Left lung (tissue), 10 donors: ENCODE measurements around the gene RAX2. TPM values are rescaled to one million over a fixed set of nuclear protein-coding genes. Genes with fewer than 3 reads are reported as not detected.
"Not testable (repeated sequence)": the region's sequence is repeated elsewhere in the genome, so short reads cannot be mapped to it uniquely, and the experiment has no call there.

Experiments
- ATAC-seq: fragments of 200-7000 bp; cut with Tn5 transposase; one replicate; pipeline ENCODE4 v1.9.1; 2020; ENCODE audit warnings: moderate library complexity
- DNase-seq, 4 donors: peaks; one replicate each; pipeline ENCODE4 v3.0.0-alpha.2; 2013 to 2020
- H3K27ac ChIP-seq, 2 donors: fragments of 200-600 bp; sonication (generic) in 1 of 2; one replicate each; pipeline versions ENCODE4 v1.5.0 to v1.8.0; 2020 to 2021
- H3K27me3 ChIP-seq, 2 donors: fragments of 200-600 bp; sonication (generic) in 1 of 2; one replicate each; pipeline versions ENCODE4 v1.5.0 to v1.8.0; 2020 to 2021
- H3K36me3 ChIP-seq, 2 donors: fragments of 200-600 bp; sonication (generic) in 1 of 2; one replicate each; pipeline versions ENCODE4 v1.5.0 to v1.8.0; 2020 to 2021
- H3K4me1 ChIP-seq, 2 donors: fragments of 200-600 bp; one replicate each; pipeline ENCODE4 v1.8.0; 2021
- H3K4me3 ChIP-seq, 2 donors: fragments of 200-600 bp; sonication (generic) in 1 of 2; one replicate each; pipeline versions ENCODE4 v1.5.0 to v1.8.0; 2020 to 2021; ENCODE audit warnings: mild to moderate bottlenecking in 1 of 2
- H3K9me3 ChIP-seq, 2 donors: fragments of 200-600 bp; sonication (generic) in 1 of 2; one replicate each; pipeline versions ENCODE4 v1.5.0 to v1.8.0; 2020 to 2021
- CTCF ChIP-seq, 2 donors: fragments of 200-600 bp; sonication (generic) in 1 of 2; IDR thresholded peaks; one replicate each; pipeline versions ENCODE4 v1.5.0 to v1.8.0; 2021; ENCODE audit warnings: antibody characterized with exemption in 2 of 2
- intact Hi-C, 2 donors: fragments of 100-400 bp; cut with DNase I; formaldehyde crosslinking; loops; one replicate each; pipeline versions ENCODE4 v1.11.2 to v1.14.2; 2022
- polyA plus RNA-seq, 6 donors: library from polyadenylated mRNA; unstranded; fragments of 120-200 nt; gene quantifications; one replicate each; pipeline ENCODE4 v1.2.1, GENCODE V29; 2013; ENCODE audit not compliant: insufficient read length in 6 of 6
- total RNA-seq, 2 donors: library from RNA; stranded (reverse); fragmentation: NEBNext Ultra II Directional; extraction: Animal tissue kit (Norgen Biotek cat#: 25700); gene quantifications; one replicate each; pipeline ENCODE4 v1.2.1, GENCODE V29; 2021
- donor health status: DM: no; HTN: yes; CAD: no.
- donor health status: DM: no; HTN: no; CAD: no.

The RAX2 gene
- total and polyA plus RNA-seq, 8 donors, result 0.08 TPM; not detected in 7

GRCh38 chr19:3768748-3769099, 3.3 kb downstream of the RAX2 start:
- intact Hi-C loops, result no loop called here
- TF ChIP-seq CTCF (IDR thresholded peaks at IDR 0.05), result no peak
- H3K4me1 ChIP-seq, result peaks cover 0 to 14% of the 10 kb centered on the region in 2 donors
- no peak overlapping the region for H3K27ac ChIP-seq
- H3K4me3 ChIP-seq, result no peak overlapping the region
- H3K36me3 ChIP-seq, result peaks cover 0 to 54% of the 10 kb centered on the region in 2 donors
- no peak for ATAC-seq
- no peaks in the 10 kb centered on the region for H3K27me3 ChIP-seq
- no peak for DNase-seq
- H3K9me3 ChIP-seq, result no peaks in the 10 kb centered on the region

GRCh38 chr19:3768015-3768747, 3.8 kb downstream of the RAX2 start:
- DNase-seq, result no peak

GRCh38 chr19:3767050-3767449, 5.0 kb downstream of the RAX2 start:
- Histone ChIP-seq H3K4me3 (no peak overlapping the region), H3K4me1 (peaks cover 0 to 25% of the 10 kb centered on the region in 2 donors), H3K27ac (no peak overlapping the region), H3K9me3 (no peaks in the 10 kb centered on the region), H3K27me3 (no peaks in the 10 kb centered on the region), H3K36me3 (peaks cover 0 to 54% of the 10 kb centered on the region in 2 donors)
- intact Hi-C loops, result no loop called here
- no peak for ATAC-seq
- TF ChIP-seq CTCF (IDR thresholded peaks at IDR 0.05), result no peak
- no peak for DNase-seq

More at GRCh38 chr19:3768015-3768747, 3.8 kb downstream of the RAX2 start:
- no peaks in the 10 kb centered on the region for H3K9me3 ChIP-seq
- no peak for ATAC-seq
- intact Hi-C loops, result no loop called here
- peaks cover 0 to 54% of the 10 kb centered on the region in 2 donors for H3K36me3 ChIP-seq
- H3K4me3 ChIP-seq, result no peak overlapping the region
- no peaks in the 10 kb centered on the region for H3K27me3 ChIP-seq
- no peak overlapping the region for H3K27ac ChIP-seq
- peaks cover 0 to 19% of the 10 kb centered on the region in 2 donors for H3K4me1 ChIP-seq
- no peak for TF ChIP-seq CTCF (IDR thresholded peaks at IDR 0.05)

- intact Hi-C loops, result no loop called here
- H3K27ac ChIP-seq, result no peak overlapping the region
- no peak overlapping the region for H3K4me3 ChIP-seq
- no peaks in the 10 kb centered on the region for H3K9me3 ChIP-seq
- H3K36me3 ChIP-seq, result peaks cover 0 to 54% of the 10 kb centered on the region in 2 donors
- no peak for TF ChIP-seq CTCF (IDR thresholded peaks at IDR 0.05)
- H3K27me3 ChIP-seq, result no peaks in the 10 kb centered on the region
- peak in 1 of 4 donors; percentile 34 for DNase-seq
- no peak for ATAC-seq
- H3K4me1 ChIP-seq, result peaks cover 0 to 30% of the 10 kb centered on the region in 2 donors
These were observed 5.5 kb downstream of the RAX2 start for GRCh38 chr19:3766520-3766919.

- H3K9me3 ChIP-seq, H3K27ac ChIP-seq, DNase-seq, H3K27me3 ChIP-seq, intact Hi-C loops, ATAC-seq, H3K4me3 ChIP-seq: not testable (repeated sequence)
- peaks cover 0 to 54% of the 10 kb centered on the region in 2 donors for H3K36me3 ChIP-seq
- peaks cover 0 to 33% of the 10 kb centered on the region in 2 donors for H3K4me1 ChIP-seq
These were observed 6.3 kb downstream of the RAX2 start for GRCh38 chr19:3765757-3766156.
